Measurements from ENCODE around the gene DDRGK1.

GRCh38 chr20:3146732-3147341 lies 57.6 kb downstream of the DDRGK1 start:
- TF ChIP-seq GATA2 (IDR thresholded peaks at IDR 0.05; ENCODE audit: low read depth, low read length) (no peak), GATA3 (IDR thresholded peaks at IDR 0.05; ENCODE audit: low read depth, low read length) (no peak)
